H1 (cell line): Measurements from ENCODE around the gene RNU6-1. TPM values are rescaled to one million over a fixed set of nuclear protein-coding genes. Genes with fewer than 3 reads are reported as not detected.

Source experiments
- CHD1 ChIP-seq: IDR thresholded peaks from 2 replicates; pipeline ENCODE4 v1.6.1; 2012; ENCODE audit warnings: low read depth, low read length, improper control_type of control experiment
- CTCF ChIP-seq, 3 experiments: IDR thresholded peaks; 1 replicate in 2 of 3; 2 replicates in 1 of 3; pipeline versions ENCODE4 v1.5.1 to v1.6.1; 2011; ENCODE audit warnings: low read length in 3 of 3, mild to moderate bottlenecking in 3 of 3, inconsistent platforms in 2 of 3, low read depth in 1 of 3, moderate library complexity in 1 of 3; ENCODE audit not compliant: insufficient read depth in 1 of 3; ENCODE audit errors: control extremely low read depth in 1 of 3
- polyA plus RNA-seq, 7 experiments: library from polyadenylated mRNA; depleted of rRNA in 3 of 7; stranded (reverse) in 5 of 7; unstranded in 2 of 7; fragments of >200 nt in 5 of 7; fragments of 200-250 nt in 2 of 7; gene quantifications; 1 replicate in 5 of 7; 2 replicates in 1 of 7; 4 replicates in 1 of 7; pipeline versions ENCODE4 v1.2.1 to v1.2.3, GENCODE V29; 2011 to 2013; ENCODE audit warnings: missing spikeins in 2 of 7, mixed read lengths in 2 of 7
- total RNA-seq: library from RNA; stranded (reverse); fragmentation: NEBNext Ultra II Directional; extraction: Animal tissue kit (Norgen Biotek cat#: 25700); gene quantifications from 2 replicates; pipeline ENCODE4 v1.2.1, GENCODE V29; 2021

Gene RNU6-1
- total and polyA plus RNA-seq, 2 of the 8 experiments (the other 6 are each of a cell fraction or from before 2014, with no cell fraction given) = not detected

GRCh38 chr15:67850336-67850735 is 10.5 kb upstream of the RNU6-1 start (continued):
- no peak for TF ChIP-seq CTCF (IDR thresholded peaks at IDR 0.05; ENCODE audit: control extremely low read depth in 1 of 3, insufficient read depth in 1 of 3, low read depth in 1 of 3, low read length in 3 of 3)
- no peak for TF ChIP-seq CHD1
